ENCODE data around the gene ZNRF1. TPM values are rescaled to one million over a fixed set of nuclear protein-coding genes. Genes with fewer than 3 reads are reported as not detected.

Gene ZNRF1
- total RNA-seq, 2 donors from 2014 or later: 58.2 to 88.4 TPM

DNA sequence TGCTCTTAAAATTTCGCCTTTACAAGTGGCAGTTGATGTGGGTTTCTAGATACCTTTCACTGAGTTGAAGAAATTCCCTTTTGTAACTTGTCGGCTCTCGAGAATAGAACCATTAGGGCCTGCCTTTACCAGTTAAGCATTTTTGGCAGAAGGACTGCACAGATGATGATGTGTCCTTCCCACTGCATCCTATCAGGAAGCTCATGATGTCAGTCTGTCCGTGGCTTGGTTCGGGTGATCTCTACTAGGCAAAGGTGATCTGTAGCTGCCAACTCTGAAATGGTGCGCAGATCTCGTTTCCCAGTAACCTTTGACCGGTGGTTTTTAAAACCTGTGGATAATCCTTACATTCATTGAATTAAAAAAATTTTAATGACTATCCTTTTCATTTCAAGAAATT, 49.7 kb downstream of the ZNRF1 start:
- Mint-ChIP-seq H3K36me3 (ENCODE audit: low read depth) (no peaks in the 10 kb centered on the region), H3K27me3 (no peaks in the 10 kb centered on the region), H3K27ac (no peak overlapping the region), H3K4me1 (peaks cover 16% of the 10 kb centered on the region), H3K4me3 (no peak overlapping the region), H3K9me3 (no peaks in the 10 kb centered on the region)
- ATAC-seq (replicated peaks): no peak

DNA sequence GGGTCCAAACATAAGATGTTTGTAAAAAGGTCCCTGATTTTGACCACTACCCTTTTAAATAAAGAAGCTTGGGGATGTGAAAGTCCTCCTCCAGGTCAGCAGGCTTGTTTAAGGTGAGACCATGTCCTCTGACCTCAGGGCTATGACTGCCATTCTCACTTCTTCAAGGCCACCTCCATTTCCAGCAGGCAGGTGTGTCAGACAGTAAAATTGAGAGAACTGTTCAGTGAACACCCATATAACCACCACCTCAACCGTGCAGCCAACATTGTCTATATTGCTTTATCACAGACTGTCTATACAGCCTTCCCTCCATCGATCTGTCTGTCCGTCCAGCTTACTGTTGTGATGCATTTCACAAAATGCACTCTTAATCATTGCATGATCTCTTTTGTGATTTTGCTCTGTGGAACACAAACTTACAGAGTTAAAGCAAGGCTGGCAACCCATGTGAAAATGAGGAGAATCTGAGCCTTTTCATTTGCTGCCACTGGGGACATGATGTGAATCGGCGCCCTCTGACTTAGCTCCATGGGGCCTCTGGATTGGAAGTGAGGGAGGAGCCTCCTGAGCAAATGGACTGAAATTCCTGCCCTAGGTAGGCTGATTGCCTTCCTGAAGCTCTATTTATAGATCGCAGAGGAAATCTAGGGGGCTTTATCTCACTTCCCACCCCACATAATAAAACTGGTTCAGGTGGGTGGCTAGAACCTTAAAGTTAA, 53.8 kb downstream of the ZNRF1 start:
- peaks cover 29% of the 10 kb centered on the region for H3K4me1 Mint-ChIP-seq
- peaks cover 5% of the 10 kb centered on the region for H3K36me3 Mint-ChIP-seq (ENCODE audit: low read depth)
- no peaks in the 10 kb centered on the region for H3K9me3 Mint-ChIP-seq
- H3K27ac Mint-ChIP-seq: no peak overlapping the region
- H3K4me3 Mint-ChIP-seq: no peak overlapping the region
- no peaks in the 10 kb centered on the region for H3K27me3 Mint-ChIP-seq
- no peak for ATAC-seq (replicated peaks)

DNA sequence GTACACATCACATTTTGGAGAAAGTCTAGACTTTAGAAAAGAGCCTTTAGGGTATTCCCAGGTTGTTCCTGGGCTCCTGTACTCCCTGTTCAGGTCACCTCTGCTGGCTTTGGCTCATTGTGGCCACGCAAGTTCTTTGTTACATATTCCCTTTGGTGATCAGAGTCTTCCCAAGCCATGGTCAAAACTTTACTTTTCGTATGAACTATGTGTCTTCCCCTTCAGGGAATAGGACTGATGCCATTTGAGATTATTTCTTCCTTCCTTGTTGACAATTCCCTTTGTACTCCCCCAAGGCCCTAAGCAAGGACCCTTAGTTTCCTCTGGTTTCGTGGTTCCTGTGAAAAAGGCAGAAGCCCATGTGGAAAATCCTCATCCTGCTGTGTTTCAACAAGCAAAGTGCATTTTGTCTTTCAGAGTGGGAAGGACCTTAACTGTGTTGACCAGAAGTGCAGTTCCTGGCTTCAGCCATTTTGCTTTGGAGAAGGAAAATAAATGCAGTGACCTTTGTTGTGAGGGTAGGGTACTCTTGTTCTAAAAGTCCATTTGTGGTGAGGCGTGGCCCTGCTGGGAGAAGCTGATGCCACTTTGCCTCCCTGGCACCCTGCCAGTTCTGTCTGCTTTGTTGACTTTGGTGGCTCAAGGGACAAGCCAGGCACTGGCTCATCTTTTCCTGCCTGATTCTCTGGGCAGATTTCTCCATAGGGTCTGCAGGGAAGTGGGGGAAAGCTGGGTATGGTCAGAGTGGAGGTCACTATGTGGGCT, 55.1 kb downstream of the ZNRF1 start:
- peak overlapping the region; percentile 58 for H3K27ac Mint-ChIP-seq
- H3K4me1 Mint-ChIP-seq: peaks cover 31% of the 10 kb centered on the region
- peaks cover 5% of the 10 kb centered on the region for H3K36me3 Mint-ChIP-seq (ENCODE audit: low read depth)
- no peaks in the 10 kb centered on the region for H3K27me3 Mint-ChIP-seq
- H3K9me3 Mint-ChIP-seq: no peaks in the 10 kb centered on the region
- no peak overlapping the region for H3K4me3 Mint-ChIP-seq
- ATAC-seq (replicated peaks): no peak

DNA sequence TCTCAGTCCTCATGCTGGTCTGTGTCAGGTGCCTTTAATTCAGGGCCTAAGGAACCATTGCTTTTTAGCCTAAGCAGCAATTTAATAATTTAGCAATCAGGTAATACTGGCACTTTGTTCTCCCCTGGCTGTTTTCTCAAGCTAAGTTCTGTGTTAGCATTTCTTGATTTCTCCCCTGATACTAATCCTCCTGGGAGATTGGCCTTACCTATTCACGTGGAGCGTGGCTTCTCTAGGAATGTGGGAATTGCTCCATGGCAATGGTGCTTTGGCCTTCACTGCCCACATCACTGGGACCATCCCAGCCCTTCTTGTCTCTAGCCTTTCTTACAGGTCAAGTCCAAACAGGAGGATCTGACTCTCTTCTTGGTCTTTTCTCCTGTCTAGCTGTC, 55.7 kb downstream of the ZNRF1 start:
- Mint-ChIP-seq H3K36me3 (ENCODE audit: low read depth) (peaks cover 5% of the 10 kb centered on the region), H3K27me3 (no peaks in the 10 kb centered on the region), H3K27ac (no peak overlapping the region), H3K4me1 (peaks cover 31% of the 10 kb centered on the region), H3K4me3 (no peak overlapping the region), H3K9me3 (no peaks in the 10 kb centered on the region)
- ATAC-seq (replicated peaks): no peak

DNA sequence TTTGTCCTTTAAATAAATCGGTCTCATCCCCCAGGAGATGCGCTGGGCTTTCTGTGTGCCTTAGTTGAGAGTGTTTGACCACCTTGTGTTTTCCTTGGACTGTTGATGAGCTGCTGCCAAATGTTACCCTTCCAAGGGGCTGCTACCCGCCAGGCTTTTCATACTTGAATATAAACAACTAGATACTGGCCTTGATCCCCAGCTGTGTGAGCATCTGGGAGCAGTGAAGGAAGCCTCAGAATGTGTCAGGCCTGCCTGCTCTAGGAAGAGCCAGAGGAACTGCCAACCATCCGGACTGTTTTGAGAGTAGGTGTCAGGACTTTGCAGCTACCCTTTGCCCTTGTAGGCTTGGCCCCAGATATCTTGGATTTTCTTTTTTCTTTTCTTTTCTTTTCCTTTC, 60.0 kb downstream of the ZNRF1 start:
- no peak for ATAC-seq (replicated peaks)
- H3K9me3 Mint-ChIP-seq: no peaks in the 10 kb centered on the region
- peaks cover 5% of the 10 kb centered on the region for H3K36me3 Mint-ChIP-seq (ENCODE audit: low read depth)
- H3K27me3 Mint-ChIP-seq: no peaks in the 10 kb centered on the region
- H3K4me1 Mint-ChIP-seq: peaks cover 38% of the 10 kb centered on the region
- H3K4me3 Mint-ChIP-seq: no peak overlapping the region
- H3K27ac Mint-ChIP-seq: peak overlapping the region; percentile 51

DNA sequence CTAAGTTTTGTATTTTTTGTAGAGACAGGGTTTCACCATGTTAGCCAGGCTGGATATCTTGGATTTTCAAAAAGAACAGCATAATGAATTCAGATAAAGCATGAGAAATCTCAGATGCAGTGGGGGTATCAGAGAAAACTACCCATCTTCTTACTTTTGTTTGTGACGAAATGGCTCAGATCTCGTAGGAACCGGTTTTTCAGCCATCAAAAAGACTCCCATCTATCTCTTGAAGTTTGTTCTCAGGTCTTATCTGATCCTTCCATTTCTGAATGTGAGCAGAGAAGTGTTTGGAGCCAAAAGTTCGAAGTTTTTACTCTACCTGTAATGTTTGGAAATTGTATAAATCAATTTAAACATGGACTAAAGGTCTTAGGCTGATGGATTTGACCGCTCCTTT, 60.6 kb downstream of the ZNRF1 start:
- ATAC-seq (replicated peaks): no peak
- H3K4me3 Mint-ChIP-seq: no peak overlapping the region
- H3K36me3 Mint-ChIP-seq (ENCODE audit: low read depth): peaks cover 5% of the 10 kb centered on the region
- no peaks in the 10 kb centered on the region for H3K27me3 Mint-ChIP-seq
- no peaks in the 10 kb centered on the region for H3K9me3 Mint-ChIP-seq
- H3K27ac Mint-ChIP-seq: no peak overlapping the region
- peaks cover 33% of the 10 kb centered on the region for H3K4me1 Mint-ChIP-seq

DNA sequence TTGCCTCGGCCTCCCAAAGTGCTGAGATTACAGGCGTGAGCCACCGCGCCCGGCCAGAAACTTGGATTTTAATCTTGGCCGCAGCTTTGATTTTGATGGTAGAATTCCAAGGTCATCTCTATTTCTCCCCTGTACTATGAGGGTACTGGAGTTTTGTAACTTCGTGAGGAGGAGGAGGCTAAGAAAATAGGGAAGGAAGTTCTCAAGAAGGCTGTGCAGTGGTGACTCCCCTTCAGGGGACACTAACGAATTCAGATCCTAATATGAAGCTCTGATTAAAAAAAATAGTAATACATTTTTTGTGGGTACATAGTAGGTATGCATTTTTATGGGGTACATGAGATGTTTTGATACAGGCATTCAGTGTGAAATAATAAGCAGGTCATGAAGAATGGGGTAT, 61.9 kb downstream of the ZNRF1 start:
- H3K36me3 Mint-ChIP-seq (ENCODE audit: low read depth): peaks cover 5% of the 10 kb centered on the region
- H3K4me1 Mint-ChIP-seq: peaks cover 40% of the 10 kb centered on the region
- no peak for ATAC-seq (replicated peaks)
- H3K9me3 Mint-ChIP-seq: no peaks in the 10 kb centered on the region
- H3K27me3 Mint-ChIP-seq: no peaks in the 10 kb centered on the region
- H3K27ac Mint-ChIP-seq: no peak overlapping the region
- no peak overlapping the region for H3K4me3 Mint-ChIP-seq

DNA sequence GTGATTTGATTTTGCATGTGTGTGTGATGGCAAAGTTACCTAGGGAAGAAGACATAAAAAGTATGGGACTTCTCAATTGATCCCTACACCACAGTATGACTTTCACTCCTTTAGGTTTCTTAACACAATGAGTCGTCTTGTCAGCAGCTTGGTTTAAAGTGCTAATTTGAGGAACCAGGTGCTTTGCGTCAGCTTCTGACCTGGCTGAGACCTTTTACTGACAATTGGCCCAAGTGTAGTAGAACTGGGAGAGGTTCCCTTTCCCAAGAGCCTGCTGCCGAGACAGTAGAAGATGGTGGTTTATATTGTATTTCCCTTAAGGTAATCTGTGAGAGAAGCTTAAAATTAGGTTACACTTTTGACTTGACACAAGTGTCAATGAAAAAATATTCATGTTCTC, 62.8 kb downstream of the ZNRF1 start:
- H3K4me1 Mint-ChIP-seq: peaks cover 37% of the 10 kb centered on the region
- no peaks in the 10 kb centered on the region for H3K9me3 Mint-ChIP-seq

DNA sequence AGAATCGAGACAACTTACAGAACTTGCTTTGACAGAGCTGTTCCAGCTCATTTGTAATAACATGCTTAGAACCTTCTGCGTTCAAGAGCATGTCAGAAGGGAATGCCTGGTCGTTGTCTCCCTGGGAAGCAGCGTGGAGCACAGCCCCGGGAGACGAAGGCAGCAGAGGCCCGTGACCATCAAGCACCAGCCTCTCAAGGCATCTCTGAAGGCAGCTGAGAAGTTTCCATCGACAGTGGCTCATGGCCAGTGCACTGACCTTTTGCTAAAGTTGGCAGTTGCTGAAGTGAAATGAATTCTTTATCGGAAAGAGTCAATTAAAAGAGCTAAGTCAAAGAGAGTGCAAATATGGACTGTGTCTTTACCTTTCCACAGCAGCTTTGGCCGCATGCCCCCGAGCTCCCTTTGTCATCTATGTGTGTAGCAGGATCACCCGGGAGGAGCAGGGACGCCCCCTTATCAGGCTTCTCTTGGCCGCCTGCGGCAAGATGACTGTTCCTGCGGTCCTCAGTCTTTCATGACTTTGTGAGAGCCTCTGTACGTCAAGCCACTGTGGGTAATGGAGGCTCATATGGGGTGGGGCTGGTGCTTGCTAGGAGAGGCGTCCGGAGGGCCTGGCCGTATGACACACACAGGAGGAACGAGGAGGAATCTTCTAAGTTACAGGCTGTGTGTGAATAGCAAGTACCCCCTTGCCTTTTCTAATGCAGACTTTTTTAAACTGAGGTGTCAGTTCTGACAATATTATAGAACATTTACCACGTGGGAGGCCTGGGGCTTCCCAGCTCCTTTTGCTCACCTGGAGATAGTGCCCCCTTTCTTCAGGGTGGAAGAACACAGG, 63.5 kb downstream of the ZNRF1 start:
- H3K27ac Mint-ChIP-seq: peak overlapping the region; percentile 79
- H3K4me1 Mint-ChIP-seq: peaks cover 42% of the 10 kb centered on the region
- no peaks in the 10 kb centered on the region for H3K27me3 Mint-ChIP-seq
- H3K9me3 Mint-ChIP-seq: no peaks in the 10 kb centered on the region
- H3K4me3 Mint-ChIP-seq: peak overlapping the region; percentile 76
- ATAC-seq (replicated peaks): peak; percentile 69
- H3K36me3 Mint-ChIP-seq (ENCODE audit: low read depth): no peaks in the 10 kb centered on the region

More for the DNA sequence above, 62.8 kb downstream of the ZNRF1 start:
- Mint-ChIP-seq H3K27ac (peak overlapping the region; percentile 79), H3K4me3 (peak overlapping the region; percentile 76), H3K36me3 (ENCODE audit: low read depth) (no peaks in the 10 kb centered on the region), H3K27me3 (no peaks in the 10 kb centered on the region)
- no peak for ATAC-seq (replicated peaks)

DNA sequence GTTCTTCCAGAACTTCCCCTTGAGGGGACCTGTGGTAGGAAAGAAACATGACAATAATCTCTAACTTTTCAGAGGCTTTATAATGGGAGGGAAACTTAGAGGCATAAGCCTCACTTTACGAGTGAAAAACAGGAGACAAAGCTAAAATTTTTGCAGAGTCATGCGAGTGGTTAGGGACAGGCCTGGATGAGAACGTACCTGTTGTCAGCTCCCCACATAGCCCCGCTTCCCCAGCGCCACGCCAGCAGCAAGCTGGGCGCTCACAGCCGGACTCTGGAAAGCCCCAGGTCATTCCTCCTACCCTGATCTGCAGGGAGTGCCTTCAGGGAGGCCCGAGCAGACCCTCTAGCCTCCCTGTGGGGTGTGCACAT, 64.1 kb downstream of the ZNRF1 start:
- peaks cover 42% of the 10 kb centered on the region for H3K4me1 Mint-ChIP-seq
- H3K4me3 Mint-ChIP-seq: peak overlapping the region; percentile 76
- H3K27me3 Mint-ChIP-seq: no peaks in the 10 kb centered on the region
- H3K9me3 Mint-ChIP-seq: no peaks in the 10 kb centered on the region
- no peak for ATAC-seq (replicated peaks)
- peak overlapping the region; percentile 79 for H3K27ac Mint-ChIP-seq
- H3K36me3 Mint-ChIP-seq (ENCODE audit: low read depth): no peaks in the 10 kb centered on the region

DNA sequence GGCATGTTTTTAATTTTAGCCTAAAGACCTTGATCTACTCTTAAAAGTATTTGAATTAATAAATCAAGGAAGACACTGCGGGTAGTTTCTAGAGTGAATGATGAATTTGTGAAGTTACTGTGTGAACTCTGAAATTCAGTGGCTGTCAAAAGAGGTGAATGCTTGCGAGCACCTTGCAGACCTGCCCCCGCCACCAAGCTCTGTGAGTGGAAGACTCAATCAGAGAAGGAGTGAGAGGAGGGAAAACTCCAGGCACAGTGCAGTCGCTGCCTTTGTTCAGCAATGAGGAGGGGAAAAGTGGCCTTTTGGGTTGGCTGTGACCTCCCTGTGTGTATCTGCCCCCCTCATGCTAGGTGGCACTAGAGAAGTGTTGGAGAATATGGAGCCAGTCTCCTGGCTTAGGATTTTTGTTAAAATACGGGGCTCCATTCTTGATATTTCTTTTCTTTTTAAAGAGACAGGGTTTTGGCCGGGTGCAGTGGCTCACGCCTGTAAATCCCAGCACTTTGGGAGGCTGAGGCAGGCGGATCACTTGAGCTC, 64.8 kb downstream of the ZNRF1 start:
- peak overlapping the region; percentile 76 for H3K4me3 Mint-ChIP-seq
- H3K27ac Mint-ChIP-seq: peak overlapping the region; percentile 19
- ATAC-seq (replicated peaks): no peak

DNA sequence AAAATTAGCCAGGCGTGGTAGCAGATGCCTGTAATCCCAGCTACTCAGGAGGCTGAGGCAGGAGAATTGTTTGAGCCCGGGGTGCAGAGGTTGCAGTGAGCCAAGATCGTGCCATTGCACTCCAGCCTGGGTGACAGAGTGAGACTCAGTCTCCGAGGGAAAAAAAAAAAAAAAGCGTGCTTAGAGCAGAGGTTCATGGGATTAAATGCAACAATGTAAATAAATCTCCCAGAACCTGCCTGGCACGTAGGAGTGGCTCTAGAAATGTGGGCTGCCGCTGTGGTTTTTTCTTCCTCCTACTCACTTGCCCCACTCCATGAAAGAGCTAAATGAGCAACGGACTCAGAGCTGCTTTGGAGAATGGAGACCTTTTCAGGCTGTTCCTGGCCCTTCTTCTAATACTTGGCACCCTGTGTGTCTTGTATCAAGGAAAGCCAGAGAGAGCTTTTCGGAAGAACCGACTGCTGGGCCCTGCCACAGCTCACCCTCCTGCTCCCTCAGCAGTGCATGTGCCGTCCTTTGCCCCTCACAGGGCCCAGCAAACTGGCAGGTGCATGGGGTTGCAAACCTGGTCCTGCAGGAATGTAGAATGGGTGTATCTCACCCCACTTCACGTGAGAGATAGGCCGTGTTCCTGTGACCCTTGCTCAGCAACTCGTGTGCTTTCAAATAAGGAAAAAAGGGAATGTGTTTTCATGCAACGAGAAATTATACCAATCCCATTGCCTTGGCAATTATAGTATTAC, 65.8 kb downstream of the ZNRF1 start:
- Mint-ChIP-seq H3K27ac (peak overlapping the region; percentile 70), H3K36me3 (ENCODE audit: low read depth) (no peaks in the 10 kb centered on the region), H3K4me1 (peaks cover 39% of the 10 kb centered on the region), H3K27me3 (no peaks in the 10 kb centered on the region), H3K4me3 (peak overlapping the region; percentile 76), H3K9me3 (no peaks in the 10 kb centered on the region)
- ATAC-seq (replicated peaks): peak; percentile 63

More for the DNA sequence above, 64.8 kb downstream of the ZNRF1 start:
- Mint-ChIP-seq H3K4me1 (peaks cover 39% of the 10 kb centered on the region), H3K9me3 (no peaks in the 10 kb centered on the region), H3K27me3 (no peaks in the 10 kb centered on the region), H3K36me3 (ENCODE audit: low read depth) (no peaks in the 10 kb centered on the region)

DNA sequence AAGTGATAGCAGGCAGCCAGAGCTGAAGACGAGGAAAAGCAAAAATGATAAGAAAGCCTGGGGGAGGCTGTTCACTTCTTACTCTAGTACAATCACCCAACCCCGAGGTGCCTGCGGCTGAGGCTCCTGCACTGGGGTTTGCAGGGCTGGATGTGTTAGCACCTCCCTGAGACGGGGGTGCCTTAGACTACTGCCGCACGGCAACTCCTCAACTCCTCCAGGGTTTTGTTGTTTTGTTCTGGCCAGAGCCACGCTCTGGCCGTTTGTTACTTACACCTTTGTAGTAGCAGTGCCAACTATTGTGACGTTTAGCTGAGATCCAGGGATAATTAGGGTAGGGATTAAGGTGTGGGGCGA, 66.3 kb downstream of the ZNRF1 start:
- ATAC-seq (replicated peaks): peak; percentile 67
- Mint-ChIP-seq H3K9me3 (no peaks in the 10 kb centered on the region), H3K27ac (peak overlapping the region; percentile 70), H3K4me3 (peak overlapping the region; percentile 76), H3K36me3 (ENCODE audit: low read depth) (no peaks in the 10 kb centered on the region), H3K27me3 (no peaks in the 10 kb centered on the region), H3K4me1 (peaks cover 40% of the 10 kb centered on the region)

Data from activated T-helper 17 cell treated with anti-CD3 and anti-CD28 coated beads, Interleukin-2, amount 50 U/mL, for 72 hours (primary cell).